Transverse colon (tissue), 4 donors: Measurements from ENCODE around the gene SYNPO2. TPM values are rescaled to one million over a fixed set of nuclear protein-coding genes. Genes with fewer than 3 reads are reported as not detected.
"Not testable (repeated sequence)": the region's sequence is repeated elsewhere in the genome, so short reads cannot be mapped to it uniquely, and the experiment has no call there.

ENCODE experiments used
- DNase-seq: peaks from one replicate; pipeline ENCODE4 v3.0.0-alpha.2; 2019
- H3K27ac ChIP-seq, 4 donors: fragments of 200-600 bp; sonication (generic); 2 replicates each; pipeline ENCODE4 v1.5.1; 2016 to 2018; ENCODE audit warnings: inconsistent platforms in 4 of 4
- H3K27me3 ChIP-seq: fragments of 200-600 bp; sonication (generic); 2 replicates; pipeline ENCODE4 v1.5.1; 2017; ENCODE audit warnings: inconsistent platforms
- H3K36me3 ChIP-seq, 4 donors: fragments of 200-600 bp; sonication (generic); 2 replicates each; pipeline ENCODE4 v1.5.1; 2017 to 2019; ENCODE audit warnings: inconsistent platforms in 4 of 4
- H3K4me1 ChIP-seq, 4 donors: fragments of 200-600 bp; sonication (generic); 2 replicates each; pipeline ENCODE4 v1.5.1; 2017 to 2020; ENCODE audit warnings: inconsistent platforms in 4 of 4
- H3K4me3 ChIP-seq, 4 donors: fragments of 200-600 bp; sonication (generic); 1 replicate in 1 of 4; 2 replicates in 3 of 4; pipeline versions ENCODE4 v1.5.1 to v1.6.1; 2017 to 2019; ENCODE audit warnings: inconsistent platforms in 4 of 4
- H3K9me3 ChIP-seq, 2 donors: fragments of 200-600 bp; sonication (generic); 2 replicates each; pipeline ENCODE4 v1.5.1; 2017 to 2019; ENCODE audit warnings: inconsistent platforms in 2 of 2
- EP300 ChIP-seq: sonication (generic); formaldehyde crosslinking; IDR thresholded peaks from one replicate; pipeline ENCODE4 v1.6.1; 2017; ENCODE audit warnings: antibody characterized with exemption, low read depth
- POLR2A ChIP-seq: fragments of 450-650 bp; IDR thresholded peaks from one replicate; pipeline ENCODE4 v1.6.1; 2016; ENCODE audit warnings: antibody characterized with exemption, mild to moderate bottlenecking, moderate library complexity
- POLR2AphosphoS5 ChIP-seq, 3 donors: sonication (generic); formaldehyde crosslinking; IDR thresholded peaks; one replicate each; pipeline ENCODE4 v1.6.1; 2016; ENCODE audit warnings: antibody characterized with exemption in 3 of 3
- WGBS, 2 donors: methylation state at CpG; one replicate each; pipeline ENCODE4 v1.1.5; 2018; ENCODE audit warnings: low coverage in 1 of 2; 5-methylcytosine and 5-hydroxymethylcytosine counted together
- in situ Hi-C, 4 donors: fragments of 200-750 bp; cut with MboI; loops; one replicate each; pipeline versions ENCODE4 v1.15.0 to v1.15.1; 2017; ENCODE audit warnings: low sequenced_read_pairs in 3 of 4, low pct_ligation_motif_present in 1 of 4, low pct_unique_long_range_greater_than_20kb in 1 of 4
- intact Hi-C: fragments of 100-400 bp; cut with DNase I; formaldehyde crosslinking; loops from one replicate; pipeline ENCODE4 v1.15.1; 2023; ENCODE audit warnings: low total_unique reads
- total RNA-seq, 4 donors: library from RNA; depleted of rRNA; stranded (reverse); fragments of >200 nt; gene quantifications; one replicate each; pipeline ENCODE4 v1.1.0, GENCODE V29; 2016
- TF ChIP-seq, protein P1 (sequence below), 5 experiments: fragments of 200-600 bp in 3 of 5; fragments of 450-650 bp in 2 of 5; sonication (generic) in 3 of 5; IDR thresholded peaks; 1 replicate in 2 of 5; 2 replicates in 3 of 5; pipeline ENCODE4 v1.5.1; 2016 to 2017; ENCODE audit warnings: antibody characterized with exemption in 5 of 5, inconsistent platforms in 3 of 5, mild to moderate bottlenecking in 2 of 5, moderate library complexity in 1 of 5

SYNPO2 gene
- total RNA-seq, 4 donors from 2014 or later: 99.7 to 400 (median 145) TPM

DNA sequence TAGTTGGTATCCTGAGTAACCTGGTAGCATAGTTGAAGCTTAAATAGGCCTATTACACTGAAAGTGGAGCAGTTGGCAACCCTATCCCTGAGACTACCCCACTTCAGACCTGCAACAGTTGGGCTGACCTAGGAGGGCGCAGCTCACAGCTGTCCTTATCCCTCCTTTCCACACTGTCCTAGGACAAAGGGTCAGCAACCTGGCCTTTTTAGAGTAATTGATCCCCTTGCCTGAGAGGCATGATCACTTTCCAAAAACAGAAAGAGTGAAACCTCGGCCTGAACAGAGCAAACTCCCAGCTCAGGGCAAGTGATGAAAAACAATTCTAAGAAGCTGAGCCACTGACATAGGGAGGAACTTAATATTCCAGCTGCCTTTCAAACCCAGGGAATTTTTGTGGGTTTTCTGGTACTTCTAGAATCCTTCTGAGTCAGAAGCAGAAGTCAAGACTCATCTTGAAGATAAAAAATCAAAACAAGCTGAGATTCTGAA lies 152.1 kb downstream of the SYNPO2 start:
- DNase-seq: no peak
- H3K4me3 ChIP-seq: no peak overlapping the region
- no peaks in the 10 kb centered on the region for H3K9me3 ChIP-seq
- in situ Hi-C loops: loop anchor here in 3 of 4 donors (5.0 to 25.0 kb wide), 3 partner anchors 197 to 264 kb away; a partner anchor contains a TSS
- H3K4me1 ChIP-seq: peaks cover 4 to 49% (median 18%) of the 10 kb centered on the region in 4 donors
- intact Hi-C loops: loop anchor here (1.0 to 10.0 kb wide), 2 partner anchors 172 to 244 kb away; partner anchors contain the start of gene USP53
- TF ChIP-seq POLR2AphosphoS5 (IDR thresholded peaks at IDR 0.05): peak in 2 of 3 donors; percentile 12 to 24
- no peak for TF ChIP-seq EP300
- no peaks in the 10 kb centered on the region for H3K36me3 ChIP-seq
- no peaks in the 10 kb centered on the region for H3K27me3 ChIP-seq
- H3K27ac ChIP-seq: peak overlapping the region; percentile 85 to 91 (median 88)
- WGBS, 2 donors: 58 to 68% methylated on average over 2 of the region's 2 CpGs

DNA sequence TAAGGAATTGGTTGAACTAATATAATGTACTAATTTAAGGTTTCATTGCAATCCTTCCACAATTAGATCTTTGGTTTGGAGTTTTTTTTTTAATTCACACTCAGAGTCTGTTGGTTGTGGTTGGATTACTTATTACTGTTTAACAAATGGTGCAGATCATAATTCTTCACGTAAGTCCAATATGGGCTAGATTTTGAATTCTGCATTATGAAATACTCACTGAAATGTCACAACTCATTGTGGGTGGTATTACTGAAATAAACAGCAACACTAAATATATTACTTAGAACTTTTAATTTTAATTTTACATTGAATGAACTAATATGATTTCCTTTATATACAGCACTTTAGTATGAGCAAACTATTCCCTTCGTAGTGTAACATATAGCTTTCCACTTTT lies 152.7 kb downstream of the SYNPO2 start:
- no peak for TF ChIP-seq EP300
- no peak for TF ChIP-seq POLR2A
- TF ChIP-seq POLR2AphosphoS5 (IDR thresholded peaks at IDR 0.05): no peak
- TF ChIP-seq, protein P1, sequence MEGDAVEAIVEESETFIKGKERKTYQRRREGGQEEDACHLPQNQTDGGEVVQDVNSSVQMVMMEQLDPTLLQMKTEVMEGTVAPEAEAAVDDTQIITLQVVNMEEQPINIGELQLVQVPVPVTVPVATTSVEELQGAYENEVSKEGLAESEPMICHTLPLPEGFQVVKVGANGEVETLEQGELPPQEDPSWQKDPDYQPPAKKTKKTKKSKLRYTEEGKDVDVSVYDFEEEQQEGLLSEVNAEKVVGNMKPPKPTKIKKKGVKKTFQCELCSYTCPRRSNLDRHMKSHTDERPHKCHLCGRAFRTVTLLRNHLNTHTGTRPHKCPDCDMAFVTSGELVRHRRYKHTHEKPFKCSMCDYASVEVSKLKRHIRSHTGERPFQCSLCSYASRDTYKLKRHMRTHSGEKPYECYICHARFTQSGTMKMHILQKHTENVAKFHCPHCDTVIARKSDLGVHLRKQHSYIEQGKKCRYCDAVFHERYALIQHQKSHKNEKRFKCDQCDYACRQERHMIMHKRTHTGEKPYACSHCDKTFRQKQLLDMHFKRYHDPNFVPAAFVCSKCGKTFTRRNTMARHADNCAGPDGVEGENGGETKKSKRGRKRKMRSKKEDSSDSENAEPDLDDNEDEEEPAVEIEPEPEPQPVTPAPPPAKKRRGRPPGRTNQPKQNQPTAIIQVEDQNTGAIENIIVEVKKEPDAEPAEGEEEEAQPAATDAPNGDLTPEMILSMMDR (IDR thresholded peaks at IDR 0.05): no peak
- Histone ChIP-seq H3K27ac (peak overlapping the region; percentile 85 to 91 (median 88)), H3K4me1 (peaks cover 4 to 55% (median 18%) of the 10 kb centered on the region in 4 donors), H3K27me3 (no peaks in the 10 kb centered on the region), H3K9me3 (no peaks in the 10 kb centered on the region), H3K36me3 (no peaks in the 10 kb centered on the region), H3K4me3 (no peak overlapping the region)
- DNase-seq: no peak
- whole genome bisulfite sequencing, 2 donors: 52 to 64% methylated on average over 2 of the region's 2 CpGs
- in situ Hi-C loops (loop anchor here in 3 of 4 donors (5.0 to 25.0 kb wide), 3 partner anchors 196 to 263 kb away; a partner anchor contains a TSS), intact Hi-C loops (loop anchor here (1.0 to 10.0 kb wide), 2 partner anchors 171 to 243 kb away; partner anchors contain the start of gene USP53)

DNA sequence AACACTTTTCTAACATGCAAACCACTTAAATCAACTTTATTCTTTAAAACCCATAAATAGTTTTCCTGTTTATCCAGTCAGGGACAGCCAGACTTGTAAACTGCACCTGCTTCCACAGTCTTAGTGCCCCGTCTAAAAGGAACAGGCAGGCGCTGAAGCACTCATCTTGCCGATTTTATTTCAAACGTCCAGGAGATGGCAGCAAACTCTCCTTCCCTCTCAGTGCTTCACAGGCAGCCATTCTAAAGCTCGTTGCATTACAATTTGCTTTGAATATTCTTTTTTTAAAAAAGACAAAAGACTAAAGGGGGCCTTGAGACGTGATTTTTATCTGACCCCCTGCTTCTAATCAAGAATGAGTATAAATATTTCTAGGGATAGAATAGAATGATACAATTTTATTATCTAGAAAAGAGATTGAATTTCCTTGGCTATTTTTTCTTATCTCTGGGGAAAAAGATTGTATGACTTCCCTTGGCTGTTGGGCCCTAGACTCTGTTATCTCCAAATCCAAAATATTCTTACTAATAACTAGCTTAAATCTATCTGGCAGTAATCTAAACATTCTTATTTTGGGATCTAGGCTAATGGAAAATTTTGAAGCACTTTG lies 153.4 kb downstream of the SYNPO2 start:
- Histone ChIP-seq H3K4me3 (no peak overlapping the region), H3K27ac (peak overlapping the region; percentile 85 to 91 (median 88)), H3K9me3 (no peaks in the 10 kb centered on the region), H3K4me1 (peaks cover 4 to 56% (median 18%) of the 10 kb centered on the region in 4 donors), H3K27me3 (no peaks in the 10 kb centered on the region), H3K36me3 (no peaks in the 10 kb centered on the region)
- WGBS, 2 donors: 2% methylated on average over 6 of the region's 6 CpGs
- intact Hi-C loops (loop anchor here (1.0 to 10.0 kb wide), 2 partner anchors 170 to 243 kb away; partner anchors contain the start of gene USP53), in situ Hi-C loops (loop anchor here in 3 of 4 donors (5.0 to 25.0 kb wide), 3 partner anchors 195 to 263 kb away; a partner anchor contains a TSS)
- DNase-seq: peak; percentile 76
- TF ChIP-seq, protein P1 (IDR thresholded peaks at IDR 0.05): peak; percentile 59 to 81 (median 69)
- TF ChIP-seq POLR2AphosphoS5 (IDR thresholded peaks at IDR 0.05) (peak in 1 of 3 donors; percentile 39), POLR2A (no peak), EP300 (no peak)

DNA sequence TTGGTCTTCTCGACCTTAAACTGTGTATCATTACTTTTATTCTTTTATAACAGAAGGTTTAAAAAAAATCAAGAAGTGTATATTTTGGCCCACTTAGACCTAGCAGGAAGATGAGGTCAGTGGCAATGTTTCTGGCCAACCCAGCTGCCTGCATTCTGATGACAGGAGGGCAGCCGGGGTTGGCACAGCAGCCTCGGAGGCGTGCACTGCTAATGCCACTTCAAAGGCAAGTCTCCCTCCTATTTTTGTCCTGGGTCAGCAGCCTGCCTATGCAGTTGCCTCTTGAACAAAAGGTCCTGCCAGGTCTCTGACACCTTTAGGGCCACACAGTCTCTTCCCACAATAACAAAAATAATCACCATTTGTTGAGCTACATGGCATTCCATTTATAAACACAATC lies 157.6 kb downstream of the SYNPO2 start:
- no peaks in the 10 kb centered on the region for H3K27me3 ChIP-seq
- H3K4me1 ChIP-seq: peaks cover 4 to 53% (median 20%) of the 10 kb centered on the region in 4 donors
- in situ Hi-C loops: loop anchor here in 3 of 4 donors (10.0 to 25.0 kb wide), 2 partner anchors 191 to 259 kb away; a partner anchor contains a TSS
- TF ChIP-seq EP300 (no peak), POLR2AphosphoS5 (IDR thresholded peaks at IDR 0.05) (no peak), POLR2A (no peak)
- TF ChIP-seq, protein P1 (IDR thresholded peaks at IDR 0.05): no peak
- no peak overlapping the region for H3K4me3 ChIP-seq
- DNase-seq: no peak
- H3K9me3 ChIP-seq: no peaks in the 10 kb centered on the region
- intact Hi-C loops: loop anchor here (10.0 kb wide), 1 partner anchor 239 kb away; no protein-coding TSS in a partner anchor
- no peaks in the 10 kb centered on the region for H3K36me3 ChIP-seq
- H3K27ac ChIP-seq: peak overlapping the region in 2 of 4 donors; percentile 2 to 9
- WGBS, 2 donors: 68 to 70% methylated on average over 2 to 4 of the region's 4 CpGs

DNA sequence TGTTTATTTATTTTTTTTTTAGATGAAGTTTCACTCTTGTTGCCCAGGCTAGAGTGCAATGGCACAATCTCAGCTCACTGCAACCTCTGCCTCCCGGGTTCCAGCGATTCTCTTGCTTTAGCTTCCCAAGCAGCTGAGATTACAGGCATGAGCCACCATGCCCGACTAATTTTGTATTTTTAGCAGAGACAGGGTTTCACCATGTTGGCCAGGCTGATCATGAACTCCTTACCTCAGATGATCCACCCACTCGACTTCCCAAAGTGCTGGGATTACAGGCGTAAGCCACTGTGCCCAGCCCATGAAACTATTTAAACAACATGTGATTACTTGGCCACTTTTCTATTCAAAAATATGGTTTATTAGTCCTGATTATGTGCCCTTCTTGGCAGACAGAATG lies 158.4 kb downstream of the SYNPO2 start:
- not testable (repeated sequence) for H3K4me3 ChIP-seq, DNase-seq, H3K36me3 ChIP-seq, H3K27ac ChIP-seq, H3K27me3 ChIP-seq, H3K9me3 ChIP-seq
- intact Hi-C loops (loop anchor here (10.0 kb wide), 1 partner anchor 238 kb away; no protein-coding TSS in a partner anchor), in situ Hi-C loops (loop anchor here in 3 of 4 donors (10.0 to 25.0 kb wide), 2 partner anchors 190 to 258 kb away; a partner anchor contains a TSS)
- peaks cover 0 to 45% (median 14%) of the 10 kb centered on the region in 4 donors for H3K4me1 ChIP-seq
- WGBS, 2 donors: 84 to 88% methylated on average over 5 of the region's 5 CpGs
